ENCODE results near the gene GTPBP3.

- no peak for TF ChIP-seq CTCF (conservative IDR thresholded peaks at IDR 0.05; ENCODE audit: low read length)
- TF ChIP-seq EZH2phosphoT487 (IDR thresholded peaks at IDR 0.05; ENCODE audit: borderline replicate concordance, low read depth, low read length): no peak
Observed at GRCh38 chr19:17331045-17331558, 6.3 kb upstream of the GTPBP3 start.
